NCI-H2107 treated with DMSO at 0.1 percent for 48 hours (cell line): Measurements from ENCODE around the gene PTPN23.
"Not testable (repeated sequence)": the region's sequence is repeated elsewhere in the genome, so short reads cannot be mapped to it uniquely, and the experiment has no call there.

Experiments used
- DNase-seq: peaks from one replicate; lab custom pipeline; 2025; ENCODE audit not compliant: unreplicated experiment; lab: John Stamatoyannopoulos, UW

PTPN23 gene

GRCh38 chr3:47380601-47381316 lies at the start of gene PTPN23:
Gene PTPN23 (plus strand): TSS chr3:47381021. CDS start chr3:47381097, 76 bp downstream.
- peak; percentile 83 for DNase-seq

- no peak for DNase-seq
Observed at GRCh38 chr3:47333907-47334306, 46.9 kb upstream of the PTPN23 start.

- no peak for DNase-seq
Observed at GRCh38 chr3:47337656-47338055, 43.2 kb upstream of the PTPN23 start.

GRCh38 chr3:47339951-47340350 lies 40.9 kb upstream of the PTPN23 start:
- DNase-seq, result no peak

- DNase-seq, result no peak
Observed at GRCh38 chr3:47340866-47341265, 40.0 kb upstream of the PTPN23 start.

- DNase-seq, result no peak
Observed at GRCh38 chr3:47342151-47342550, 38.7 kb upstream of the PTPN23 start.

- no peak for DNase-seq
Observed at GRCh38 chr3:47342812-47343211, 38.0 kb upstream of the PTPN23 start.

GRCh38 chr3:47343471-47343971 lies 37.3 kb upstream of the PTPN23 start:
- DNase-seq, result no peak

GRCh38 chr3:47344971-47345370 lies 35.9 kb upstream of the PTPN23 start:
- DNase-seq, result no peak

GRCh38 chr3:47347217-47347801 lies 33.5 kb upstream of the PTPN23 start:
- no peak for DNase-seq

- DNase-seq, result no peak
Observed at GRCh38 chr3:47348411-47349154, 32.2 kb upstream of the PTPN23 start.

GRCh38 chr3:47355010-47355409 lies 25.8 kb upstream of the PTPN23 start:
- no peak for DNase-seq

GRCh38 chr3:47356201-47356600 lies 24.6 kb upstream of the PTPN23 start:
- no peak for DNase-seq

GRCh38 chr3:47359323-47359722 lies 21.5 kb upstream of the PTPN23 start:
- no peak for DNase-seq

GRCh38 chr3:47360110-47360517 lies 20.7 kb upstream of the PTPN23 start:
- not testable (repeated sequence) for DNase-seq

- no peak for DNase-seq
Observed at GRCh38 chr3:47362701-47363100, 18.1 kb upstream of the PTPN23 start.

GRCh38 chr3:47365213-47366153 lies 15.3 kb upstream of the PTPN23 start:
- DNase-seq, result no peak

- DNase-seq, result no peak
Observed at GRCh38 chr3:47366833-47367232, 14.0 kb upstream of the PTPN23 start.

GRCh38 chr3:47367631-47368030 lies 13.2 kb upstream of the PTPN23 start:
- DNase-seq, result no peak

GRCh38 chr3:47370020-47370419 lies 10.8 kb upstream of the PTPN23 start:
- DNase-seq, result not testable (repeated sequence)
